K562 (cell line): Measurements from ENCODE around the gene POLR3A. TPM values are rescaled to one million over a fixed set of nuclear protein-coding genes. Genes with fewer than 3 reads are reported as not detected.

Source experiments
- ARID3A ChIP-seq: IDR thresholded peaks from 2 replicates; pipeline ENCODE4 v1.6.1; 2012; ENCODE audit warnings: low read depth, low read length, improper control_type of control experiment, borderline replicate concordance
- BCOR ChIP-seq: fragments of 450-650 bp; IDR thresholded peaks from 2 replicates; pipeline ENCODE4 v1.6.1; 2016
- CUX1 ChIP-seq: fragments of 200-800 bp; sonication (Bioruptor generic); IDR thresholded peaks from 2 replicates; pipeline ENCODE4 v1.6.1; 2016; ENCODE audit warnings: missing genetic modification characterization, missing compliant biosample characterization
- ELK1 ChIP-seq: sonication (generic); formaldehyde crosslinking; IDR thresholded peaks from 2 replicates; pipeline ENCODE4 v1.8.1; 2022; ENCODE audit warnings: missing genetic modification reagents
- KLF10 ChIP-seq: fragments of 250-450 bp; sonication (Bioruptor Pico); IDR thresholded peaks from 2 replicates; pipeline ENCODE4 v1.6.1; 2021; ENCODE audit warnings: matching md5 sums
- MTA1 ChIP-seq: fragments of 450-650 bp; IDR thresholded peaks from 2 replicates; pipeline ENCODE4 v1.6.1; 2017; ENCODE audit warnings: borderline replicate concordance
- NCOR1 ChIP-seq: fragments of 450-650 bp; IDR thresholded peaks from 2 replicates; pipeline ENCODE4 v1.6.1; 2016; ENCODE audit warnings: mild to moderate bottlenecking, moderate library complexity
- RREB1 ChIP-seq: fragments of 250-450 bp; sonication (Bioruptor Pico); IDR thresholded peaks from 2 replicates; pipeline ENCODE4 v1.4.0; 2020
- THRB ChIP-seq: fragments of 450-650 bp; formaldehyde crosslinking; conservative IDR thresholded peaks from 2 replicates; pipeline ENCODE4 v1.4.0; 2022; ENCODE audit warnings: mild to moderate bottlenecking, missing genetic modification characterization
- ZBTB17 ChIP-seq: fragments of 450-650 bp; formaldehyde crosslinking; IDR thresholded peaks from 2 replicates; pipeline ENCODE4 v1.4.0; 2020; ENCODE audit warnings: mild to moderate bottlenecking
- ZNF696 ChIP-seq: fragments of 250-450 bp; sonication (Bioruptor Pico); conservative IDR thresholded peaks from 2 replicates; pipeline ENCODE4 v1.4.0; 2020; ENCODE audit warnings: mild to moderate bottlenecking, moderate library complexity
- polyA plus RNA-seq, 8 experiments: library from polyadenylated mRNA; depleted of rRNA in 4 of 8; stranded (reverse) in 5 of 8; unstranded in 3 of 8; fragments of >200 nt; fragmentation: Nextera tagmentation in 2 of 8; fragmentation: Illumina TruSeq in 1 of 8; extraction: Ambion mirVana in 2 of 8; extraction: Trizol in 1 of 8; gene quantifications; 2 replicates each; pipeline versions ENCODE4 v1.2.1 to v1.2.3, GENCODE V29; 2011 to 2014; ENCODE audit warnings: inconsistent platforms in 1 of 8, missing spikeins in 1 of 8
- total RNA-seq, 7 experiments: library from RNA; depleted of rRNA in 6 of 7; stranded (reverse); fragments of >200 nt in 6 of 7; fragmentation: Illumina TruSeq in 2 of 7; extraction: Trizol in 2 of 7; gene quantifications; 2 replicates each; pipeline versions ENCODE4 v1.2.1 to v1.2.3, GENCODE V29; 2011 to 2021; ENCODE audit warnings: low replicate concordance in 1 of 7

Gene POLR3A
- total and polyA plus RNA-seq, 9 of the 15 experiments (the other 6 are each of a cell fraction or from before 2014, with no cell fraction given), result 14.9 to 37.0 (median 26.7) TPM

- TF ChIP-seq THRB (CRISPR knock-in tag), result peak; percentile 54; the same call in 1 of the 2 replicates
- TF ChIP-seq ARID3A, result no peak; the same call in 1 of the 2 replicates
- no peak for TF ChIP-seq ELK1
- TF ChIP-seq ZBTB17 (CRISPR knock-in tag), result peak; percentile 88
- TF ChIP-seq RREB1 (CRISPR knock-in tag), result no peak
- peak; percentile 46 for TF ChIP-seq NCOR1
- peak; percentile 55; the same call in 1 of the 2 replicates for TF ChIP-seq BCOR
- TF ChIP-seq KLF10, result peak; percentile 56; the same call in 1 of the 2 replicates
- TF ChIP-seq MTA1, result no peak
- TF ChIP-seq ZNF696 (CRISPR knock-in tag), result no peak
- no peak for TF ChIP-seq CUX1 (CRISPR knock-in tag)
Observed at GRCh38 chr10:78033637-78034470, 4.5 kb upstream of the POLR3A start, which contains the start of gene RPS24 (continued).
